Measurements from ENCODE around the gene ZNF668. TPM values are rescaled to one million over a fixed set of nuclear protein-coding genes. Genes with fewer than 3 reads are reported as not detected.

Gene ZNF668
- total RNA-seq, 1 experiment from 2014 or later = 13.2 TPM

GRCh38 chr16:31071861-31072260 lies 2.2 kb downstream of the ZNF668 start:
- DNase-seq (ENCODE audit: low read depth in 1 of 2, low spot score in 2 of 2) = no peak
- H3K9me3 ChIP-seq (replicated peaks) = no peaks in the 10 kb centered on the region
- H3K4me3 ChIP-seq = peak overlapping the region; percentile 86
- H3K4me1 ChIP-seq (replicated peaks) = peaks cover 17% of the 10 kb centered on the region
- H3K27me3 ChIP-seq (replicated peaks) = no peaks in the 10 kb centered on the region
- H3K36me3 ChIP-seq = peaks cover 35% of the 10 kb centered on the region
- H3K27ac ChIP-seq = no peak overlapping the region

- Histone ChIP-seq H3K9me3 (replicated peaks) (no peaks in the 10 kb centered on the region), H3K4me3 (no peak overlapping the region), H3K36me3 (peaks cover 22% of the 10 kb centered on the region), H3K27ac (no peak overlapping the region), H3K27me3 (replicated peaks) (no peaks in the 10 kb centered on the region), H3K4me1 (replicated peaks) (peaks cover 19% of the 10 kb centered on the region)
- no peak for DNase-seq (ENCODE audit: low read depth in 1 of 2, low spot score in 2 of 2)
Measured at GRCh38 chr16:31067342-31067741, 6.7 kb downstream of the ZNF668 start.

GRCh38 chr16:31064882-31065461 lies 9.1 kb downstream of the ZNF668 start:
- DNase-seq (ENCODE audit: low read depth in 1 of 2, low spot score in 2 of 2) = peak; percentile 29 to 56
- Histone ChIP-seq H3K4me1 (replicated peaks) (peaks cover 10% of the 10 kb centered on the region), H3K27ac (peak overlapping the region; percentile 48), H3K36me3 (peaks cover 44% of the 10 kb centered on the region), H3K27me3 (replicated peaks) (no peaks in the 10 kb centered on the region), H3K9me3 (replicated peaks) (no peaks in the 10 kb centered on the region), H3K4me3 (no peak overlapping the region)

- H3K4me3 ChIP-seq = no peak overlapping the region
- H3K36me3 ChIP-seq = peaks cover 48% of the 10 kb centered on the region
- H3K9me3 ChIP-seq (replicated peaks) = no peaks in the 10 kb centered on the region
- no peak for DNase-seq (ENCODE audit: low read depth in 1 of 2, low spot score in 2 of 2)
- H3K27ac ChIP-seq = no peak overlapping the region
- H3K4me1 ChIP-seq (replicated peaks) = peaks cover 10% of the 10 kb centered on the region
- no peaks in the 10 kb centered on the region for H3K27me3 ChIP-seq (replicated peaks)
Measured at GRCh38 chr16:31063843-31064611, 10.0 kb downstream of the ZNF668 start.

- no peak overlapping the region for H3K4me3 ChIP-seq
- no peak overlapping the region for H3K27ac ChIP-seq
- no peaks in the 10 kb centered on the region for H3K27me3 ChIP-seq (replicated peaks)
- peaks cover 10% of the 10 kb centered on the region for H3K4me1 ChIP-seq (replicated peaks)
- peaks cover 51% of the 10 kb centered on the region for H3K36me3 ChIP-seq
- H3K9me3 ChIP-seq (replicated peaks) = no peaks in the 10 kb centered on the region
- no peak for DNase-seq (ENCODE audit: low read depth in 1 of 2, low spot score in 2 of 2)
Measured at GRCh38 chr16:31063495-31063842, 10.6 kb downstream of the ZNF668 start.

GRCh38 chr16:31061813-31062440 lies 12.1 kb downstream of the ZNF668 start:
- H3K27ac ChIP-seq = no peak overlapping the region
- no peak for DNase-seq (ENCODE audit: low read depth in 1 of 2, low spot score in 2 of 2)
- peaks cover 52% of the 10 kb centered on the region for H3K36me3 ChIP-seq

GRCh38 chr16:31061126-31061812 lies 12.8 kb downstream of the ZNF668 start:
- no peaks in the 10 kb centered on the region for H3K9me3 ChIP-seq (replicated peaks)
- no peak for DNase-seq (ENCODE audit: low read depth in 1 of 2, low spot score in 2 of 2)
- H3K4me3 ChIP-seq = no peak overlapping the region
- H3K36me3 ChIP-seq = peaks cover 52% of the 10 kb centered on the region
- H3K27me3 ChIP-seq (replicated peaks) = no peaks in the 10 kb centered on the region
- H3K4me1 ChIP-seq (replicated peaks) = peaks cover 10% of the 10 kb centered on the region
- H3K27ac ChIP-seq = no peak overlapping the region

More at GRCh38 chr16:31061813-31062440, 12.1 kb downstream of the ZNF668 start:
- Histone ChIP-seq H3K27me3 (replicated peaks) (no peaks in the 10 kb centered on the region), H3K4me1 (replicated peaks) (peaks cover 10% of the 10 kb centered on the region), H3K4me3 (no peak overlapping the region), H3K9me3 (replicated peaks) (no peaks in the 10 kb centered on the region)

GRCh38 chr16:31055613-31056012 lies 18.4 kb downstream of the ZNF668 start:
- Histone ChIP-seq H3K27me3 (replicated peaks) (no peaks in the 10 kb centered on the region), H3K27ac (no peak overlapping the region)
- DNase-seq (ENCODE audit: low read depth in 1 of 2, low spot score in 2 of 2) = no peak

GRCh38 chr16:31052114-31052513 lies 21.9 kb downstream of the ZNF668 start:
- H3K4me1 ChIP-seq (replicated peaks) = peaks cover 9% of the 10 kb centered on the region
- no peaks in the 10 kb centered on the region for H3K27me3 ChIP-seq (replicated peaks)
- H3K9me3 ChIP-seq (replicated peaks) = no peaks in the 10 kb centered on the region
- no peak overlapping the region for H3K4me3 ChIP-seq
- DNase-seq (ENCODE audit: low read depth in 1 of 2, low spot score in 2 of 2) = peak; percentile 49 to 69
- no peak overlapping the region for H3K27ac ChIP-seq
- H3K36me3 ChIP-seq = no peaks in the 10 kb centered on the region

More at GRCh38 chr16:31055613-31056012, 18.4 kb downstream of the ZNF668 start:
- peaks cover 17% of the 10 kb centered on the region for H3K36me3 ChIP-seq
- no peak overlapping the region for H3K4me3 ChIP-seq
- no peaks in the 10 kb centered on the region for H3K9me3 ChIP-seq (replicated peaks)
- peaks cover 9% of the 10 kb centered on the region for H3K4me1 ChIP-seq (replicated peaks)

GRCh38 chr16:31050280-31051030 lies 23.6 kb downstream of the ZNF668 start:
- no peak for DNase-seq (ENCODE audit: low read depth in 1 of 2, low spot score in 2 of 2)
- Histone ChIP-seq H3K36me3 (no peaks in the 10 kb centered on the region), H3K4me1 (replicated peaks) (peaks cover 9% of the 10 kb centered on the region), H3K27ac (no peak overlapping the region), H3K4me3 (no peak overlapping the region), H3K27me3 (replicated peaks) (no peaks in the 10 kb centered on the region), H3K9me3 (replicated peaks) (no peaks in the 10 kb centered on the region)

- Histone ChIP-seq H3K4me1 (replicated peaks) (no peaks in the 10 kb centered on the region), H3K9me3 (replicated peaks) (no peaks in the 10 kb centered on the region), H3K27ac (no peak overlapping the region), H3K4me3 (no peak overlapping the region), H3K36me3 (peaks cover 22% of the 10 kb centered on the region), H3K27me3 (replicated peaks) (no peaks in the 10 kb centered on the region)
- no peak for DNase-seq (ENCODE audit: low read depth in 1 of 2, low spot score in 2 of 2)
Measured at GRCh38 chr16:31043898-31044481, 30.1 kb downstream of the ZNF668 start.

- no peaks in the 10 kb centered on the region for H3K4me1 ChIP-seq (replicated peaks)
- no peak for DNase-seq (ENCODE audit: low read depth in 1 of 2, low spot score in 2 of 2)
- H3K9me3 ChIP-seq (replicated peaks) = no peaks in the 10 kb centered on the region
- no peak overlapping the region for H3K4me3 ChIP-seq
- no peak overlapping the region for H3K27ac ChIP-seq
- peaks cover 23% of the 10 kb centered on the region for H3K36me3 ChIP-seq
- H3K27me3 ChIP-seq (replicated peaks) = no peaks in the 10 kb centered on the region
Measured at GRCh38 chr16:31043352-31043751, 30.7 kb downstream of the ZNF668 start.

- Histone ChIP-seq H3K27ac (no peak overlapping the region), H3K4me1 (replicated peaks) (no peaks in the 10 kb centered on the region), H3K4me3 (no peak overlapping the region), H3K9me3 (replicated peaks) (no peaks in the 10 kb centered on the region), H3K27me3 (replicated peaks) (no peaks in the 10 kb centered on the region), H3K36me3 (peaks cover 23% of the 10 kb centered on the region)
- DNase-seq (ENCODE audit: low read depth in 1 of 2, low spot score in 2 of 2) = no peak
Measured at GRCh38 chr16:31042866-31043265, 31.2 kb downstream of the ZNF668 start.
